Melanocyte of skin (primary cell): Measurements from ENCODE around the gene REG4. TPM values are rescaled to one million over a fixed set of nuclear protein-coding genes. Genes with fewer than 3 reads are reported as not detected.

Experiments
- total RNA-seq, 2 donors: library from RNA; depleted of rRNA; stranded (reverse); fragments of >200 nt; gene quantifications; 2 replicates each; pipeline ENCODE4 v1.2.3, GENCODE V29; 2012

REG4 gene
- total RNA-seq: not detected

GRCh38 chr1:119811387-119811786, at the start of gene REG4:
Gene REG4, minus strand, starts transcription at chr1:119811460. Its CDS starts 2,691 bp downstream, at chr1:119808769.

GRCh38 chr1:119768778-119769177, 42.5 kb downstream of the REG4 start, which contains the start of gene HMGCS2:
Gene HMGCS2, minus strand, starts transcription at chr1:119768905. Its CDS starts 61 bp downstream, at chr1:119768844.

Other genes starting within 250 kb of the REG4 start
- gene ZNF697, start 163.2 kb downstream of the REG4 start, total RNA-seq: 10 to 100 TPM; 16.2 to 31.3 TPM
- gene PHGDH, start 99.5 kb downstream of the REG4 start, total RNA-seq: 10 to 100 TPM; 60.3 to 85.0 TPM
- gene HMGCS2, start 42.6 kb downstream of the REG4 start, total RNA-seq: not detected
- gene ADAM30, start 85.1 kb upstream of the REG4 start, total RNA-seq: not detected